CD14-positive monocyte (primary cell): ENCODE measurements around the gene SENP2. TPM values are rescaled to one million over a fixed set of nuclear protein-coding genes. Genes with fewer than 3 reads are reported as not detected.

Experiments used
- DNase-seq, 3 donors: peaks; one replicate each; pipeline ENCODE4 v3.0.0-alpha.2; 2011 to 2022
- H2AFZ ChIP-seq: 2 replicates; pipeline ENCODE4 v1.6.0; 2012; ENCODE audit warnings: mild to moderate bottlenecking, low read depth, low read length, inconsistent platforms; ENCODE audit not compliant: insufficient read depth, poor library complexity, severe bottlenecking
- H3K27ac ChIP-seq, 2 donors: 1 replicate in 1 of 2; 2 replicates in 1 of 2; pipeline ENCODE4 v1.5.1; 2012 to 2013; ENCODE audit warnings: low read length in 2 of 2, control low read depth in 1 of 2, inconsistent platforms in 1 of 2, low read depth in 1 of 2, mild to moderate bottlenecking in 1 of 2
- H3K27me3 ChIP-seq, 2 donors: one replicate each; pipeline versions ENCODE4 v1.6.0 to v1.6.1; 2011 to 2013; ENCODE audit warnings: low read length in 2 of 2; ENCODE audit not compliant: control insufficient read depth in 2 of 2, insufficient read depth in 2 of 2
- H3K36me3 ChIP-seq, 2 donors: replicated peaks in 1 of 2; 1 replicate in 1 of 2; 2 replicates in 1 of 2; pipeline versions ENCODE4 v1.5.1 to v1.6.1; 2012 to 2013; ENCODE audit warnings: low read length in 2 of 2, control low read depth in 1 of 2, inconsistent platforms in 1 of 2, mild to moderate bottlenecking in 1 of 2; ENCODE audit not compliant: insufficient read depth in 2 of 2, control insufficient read depth in 1 of 2
- H3K4me1 ChIP-seq, 2 donors: 1 replicate in 1 of 2; 2 replicates in 1 of 2; pipeline versions ENCODE4 v1.5.1 to v1.6.1; 2012 to 2013; ENCODE audit warnings: low read length in 2 of 2, control low read depth in 1 of 2, inconsistent platforms in 1 of 2, mild to moderate bottlenecking in 1 of 2, moderate library complexity in 1 of 2; ENCODE audit not compliant: insufficient read depth in 2 of 2, control insufficient read depth in 1 of 2
- H3K4me2 ChIP-seq: replicated peaks from 2 replicates; pipeline ENCODE3; 2012; ENCODE audit warnings: low read length, moderate library complexity, mild to moderate bottlenecking; ENCODE audit not compliant: poor library complexity, severe bottlenecking; ENCODE audit errors: extremely low read depth
- H3K4me3 ChIP-seq, 3 experiments: fragments of 200-600 bp in 1 of 3; sonication (generic) in 1 of 3; replicated peaks in 1 of 3; 1 replicate in 2 of 3; 2 replicates in 1 of 3; pipeline ENCODE4 v1.5.1; 2011 to 2013; ENCODE audit warnings: low read length in 3 of 3, mild to moderate bottlenecking in 3 of 3, control low read depth in 2 of 3, low read depth in 2 of 3, inconsistent platforms in 1 of 3, moderate library complexity in 1 of 3
- H3K79me2 ChIP-seq: 2 replicates; pipeline ENCODE4 v1.6.0; 2012; ENCODE audit warnings: mild to moderate bottlenecking, control low read depth, inconsistent platforms, low read length, moderate library complexity; ENCODE audit not compliant: insufficient read depth
- H3K9ac ChIP-seq: 2 replicates; pipeline ENCODE4 v1.6.0; 2017; ENCODE audit warnings: low read length, mild to moderate bottlenecking; ENCODE audit not compliant: insufficient read depth, poor library complexity, severe bottlenecking
- H3K9me3 ChIP-seq, 2 donors: replicated peaks in 1 of 2; 1 replicate in 1 of 2; 2 replicates in 1 of 2; pipeline versions ENCODE4 v1.5.1 to v1.6.1; 2012 to 2013; ENCODE audit warnings: low read length in 2 of 2, control low read depth in 1 of 2; ENCODE audit not compliant: control insufficient read depth in 1 of 2, insufficient read depth in 1 of 2
- H4K20me1 ChIP-seq: 2 replicates; pipeline ENCODE4 v1.6.0; 2012; ENCODE audit warnings: mild to moderate bottlenecking, low read length, control low read depth, moderate library complexity; ENCODE audit not compliant: insufficient read depth
- H3K27ac Mint-ChIP-seq, 7 donors: one replicate each; pipeline ENCODE4 v1.8.0; 2020; ENCODE audit warnings: mild to moderate bottlenecking in 7 of 7, mixed read lengths in 7 of 7, moderate library complexity in 6 of 7, inconsistent platforms in 2 of 7
- H3K27me3 Mint-ChIP-seq, 3 donors: one replicate each; pipeline ENCODE4 v1.8.0; 2021 to 2022; ENCODE audit warnings: low read depth in 3 of 3, mild to moderate bottlenecking in 3 of 3, mixed read lengths in 3 of 3, moderate library complexity in 3 of 3, inconsistent platforms in 1 of 3
- H3K36me3 Mint-ChIP-seq, 2 donors: one replicate each; pipeline ENCODE4 v1.8.0; 2020; ENCODE audit warnings: mixed read lengths in 2 of 2, inconsistent platforms in 1 of 2, mild to moderate bottlenecking in 1 of 2
- H3K4me1 Mint-ChIP-seq: one replicate; pipeline ENCODE4 v1.8.0; 2020; ENCODE audit warnings: mild to moderate bottlenecking, mixed read lengths
- H3K4me3 Mint-ChIP-seq, 2 donors: one replicate each; pipeline ENCODE4 v1.8.0; 2020; ENCODE audit warnings: mild to moderate bottlenecking in 2 of 2, mixed read lengths in 2 of 2, moderate library complexity in 1 of 2
- H3K9me3 Mint-ChIP-seq, 7 donors: one replicate each; pipeline ENCODE4 v1.8.0; 2020 to 2022; ENCODE audit warnings: mixed read lengths in 7 of 7, mild to moderate bottlenecking in 6 of 7, moderate library complexity in 6 of 7, inconsistent platforms in 2 of 7
- CTCF ChIP-seq: fragments of 200-600 bp; IDR thresholded peaks from one replicate; pipeline ENCODE4 v1.8.0; 2022; ENCODE audit warnings: antibody characterized with exemption, mild to moderate bottlenecking
- WGBS: methylation state at CpG from one replicate; pipeline ENCODE4 v1.1.5; 2013; ENCODE audit warnings: missing lambda C conversion rate; ENCODE audit not compliant: insufficient coverage; 5-methylcytosine and 5-hydroxymethylcytosine counted together
- intact Hi-C, 2 donors: fragments of 100-400 bp; cut with micrococcal nuclease; formaldehyde crosslinking; loops; one replicate each; pipeline versions ENCODE4 v1.15.0 to v1.15.1; 2023
- polyA plus RNA-seq, 3 donors: library from polyadenylated mRNA; depleted of rRNA in 1 of 3; unstranded in 2 of 3; stranded (reverse) in 1 of 3; fragments of 300-500 nt in 2 of 3; fragments of >200 nt in 1 of 3; fragmentation: Illumina TruSeq in 2 of 3; gene quantifications; 1 replicate in 2 of 3; 2 replicates in 1 of 3; pipeline ENCODE4 v1.2.3, GENCODE V29; 2012 to 2021

SENP2 gene
- polyA plus RNA-seq, 3 donors = 7.1 to 21.0 (median 13.4) TPM

- peaks cover 21% of the 10 kb centered on the region for H3K4me1 Mint-ChIP-seq
- H3K9me3 Mint-ChIP-seq = no peaks in the 10 kb centered on the region
- Histone ChIP-seq H3K27ac (no peak overlapping the region), H3K9ac (no peak overlapping the region), H3K4me1 (peaks cover 13% of the 10 kb centered on the region in 2 donors), H2AFZ (no peak overlapping the region), H3K4me3 (no peak overlapping the region), H3K4me2 (no peak overlapping the region), H3K79me2 (no peaks in the 10 kb centered on the region), H4K20me1 (no peaks in the 10 kb centered on the region), H3K36me3 (peaks cover 9 to 21% of the 10 kb centered on the region in 2 donors), H3K9me3 (no peaks in the 10 kb centered on the region), H3K27me3 (no peaks in the 10 kb centered on the region)
- TF ChIP-seq CTCF = no peak
- H3K27me3 Mint-ChIP-seq = peaks cover 1 to 4% (median 2%) of the 10 kb centered on the region in 3 donors
- intact Hi-C loops = no loop called here
- H3K4me3 Mint-ChIP-seq = no peak overlapping the region
- no peak overlapping the region for H3K27ac Mint-ChIP-seq
- peaks cover 30 to 41% of the 10 kb centered on the region in 2 donors for H3K36me3 Mint-ChIP-seq
- WGBS = 94% methylated on average over 3 of the region's 4 CpGs
- no peak for DNase-seq
Observed at GRCh38 chr3:185648396-185648795, 62.3 kb downstream of the SENP2 start.

- Mint-ChIP-seq H3K36me3 (peaks cover 30 to 46% of the 10 kb centered on the region in 2 donors), H3K27ac (peak overlapping the region in 1 of 7 donors; percentile 6), H3K4me1 (peaks cover 21% of the 10 kb centered on the region), H3K4me3 (no peak overlapping the region), H3K27me3 (peaks cover 1 to 4% (median 2%) of the 10 kb centered on the region in 3 donors), H3K9me3 (no peaks in the 10 kb centered on the region)
- H3K27me3 ChIP-seq = no peaks in the 10 kb centered on the region
- H3K9me3 ChIP-seq = no peaks in the 10 kb centered on the region
- peaks cover 13% of the 10 kb centered on the region in 2 donors for H3K4me1 ChIP-seq
- H3K4me2 ChIP-seq = no peak overlapping the region
- H3K36me3 ChIP-seq = peaks cover 11 to 32% of the 10 kb centered on the region in 2 donors
- DNase-seq = peak in 1 of 3 donors; percentile 31
- H3K27ac ChIP-seq = no peak overlapping the region
- no peak overlapping the region for H3K4me3 ChIP-seq
- intact Hi-C loops = no loop called here
- no peak for TF ChIP-seq CTCF
- no peak overlapping the region for H3K9ac ChIP-seq
- no peaks in the 10 kb centered on the region for H3K79me2 ChIP-seq
- H4K20me1 ChIP-seq = no peaks in the 10 kb centered on the region
- no peak overlapping the region for H2AFZ ChIP-seq
- WGBS = 15% methylated on average over 3 of the region's 10 CpGs
Observed at GRCh38 chr3:185649414-185649813, 63.3 kb downstream of the SENP2 start.
